DMS153 (cell line): ENCODE data around the gene JDP2.

ENCODE experiments used
- DNase-seq: peaks from one replicate; lab custom pipeline; 2025; lab: John Stamatoyannopoulos, UW

The JDP2 gene

GRCh38 chr14:75437201-75438143 lies 9.7 kb downstream of the JDP2 start:
- no peak for DNase-seq

DNA sequence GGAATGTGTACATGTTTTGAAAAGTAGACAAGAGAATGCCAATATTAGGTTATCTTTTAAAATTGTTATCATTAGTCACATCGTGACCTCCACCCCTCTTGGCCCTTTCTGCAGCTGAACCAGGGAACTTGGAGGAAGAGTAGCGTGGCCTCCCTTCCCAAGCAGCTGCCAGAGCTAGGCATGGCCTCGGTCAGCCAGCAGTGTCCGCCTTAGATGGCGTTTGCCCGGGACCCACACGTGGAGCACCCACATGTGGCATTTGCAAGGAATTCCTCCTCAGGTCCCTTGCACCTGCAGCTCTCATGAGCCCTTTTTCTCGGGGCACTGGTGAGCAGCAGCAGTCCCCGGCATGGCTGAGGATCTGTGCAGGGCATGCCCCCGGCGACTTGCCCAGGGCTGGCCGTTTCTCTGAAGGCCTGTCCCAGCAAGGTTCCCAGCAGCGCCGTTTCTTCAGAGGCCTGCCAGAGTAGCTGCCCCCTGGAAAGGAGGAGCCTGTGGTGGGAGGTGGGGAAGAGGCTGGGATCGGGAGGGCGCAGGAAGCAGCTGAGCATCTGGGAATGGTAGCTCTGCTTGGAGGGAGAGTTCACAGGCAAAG lies 10.8 kb downstream of the JDP2 start:
- no peak for DNase-seq

DNA sequence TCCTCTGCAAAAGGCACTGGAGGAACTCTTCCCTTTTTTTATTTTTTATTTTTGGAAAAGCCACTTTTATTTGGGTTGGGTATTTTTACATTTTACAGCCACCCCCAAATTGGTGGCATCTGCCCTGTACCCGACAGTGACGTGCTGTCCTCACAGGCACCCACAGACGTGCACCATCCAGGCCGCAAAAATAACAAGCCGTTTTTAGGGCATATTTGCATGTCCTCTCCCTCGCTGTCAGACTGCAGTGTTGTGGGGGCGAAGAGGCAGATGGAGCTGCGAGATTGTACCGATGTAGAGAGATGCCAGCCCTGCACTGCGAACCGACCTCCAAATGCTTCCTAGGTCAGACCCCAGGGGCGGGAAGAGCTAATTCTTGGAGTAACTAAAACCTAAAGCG lies 12.2 kb downstream of the JDP2 start:
- DNase-seq, result no peak

DNA sequence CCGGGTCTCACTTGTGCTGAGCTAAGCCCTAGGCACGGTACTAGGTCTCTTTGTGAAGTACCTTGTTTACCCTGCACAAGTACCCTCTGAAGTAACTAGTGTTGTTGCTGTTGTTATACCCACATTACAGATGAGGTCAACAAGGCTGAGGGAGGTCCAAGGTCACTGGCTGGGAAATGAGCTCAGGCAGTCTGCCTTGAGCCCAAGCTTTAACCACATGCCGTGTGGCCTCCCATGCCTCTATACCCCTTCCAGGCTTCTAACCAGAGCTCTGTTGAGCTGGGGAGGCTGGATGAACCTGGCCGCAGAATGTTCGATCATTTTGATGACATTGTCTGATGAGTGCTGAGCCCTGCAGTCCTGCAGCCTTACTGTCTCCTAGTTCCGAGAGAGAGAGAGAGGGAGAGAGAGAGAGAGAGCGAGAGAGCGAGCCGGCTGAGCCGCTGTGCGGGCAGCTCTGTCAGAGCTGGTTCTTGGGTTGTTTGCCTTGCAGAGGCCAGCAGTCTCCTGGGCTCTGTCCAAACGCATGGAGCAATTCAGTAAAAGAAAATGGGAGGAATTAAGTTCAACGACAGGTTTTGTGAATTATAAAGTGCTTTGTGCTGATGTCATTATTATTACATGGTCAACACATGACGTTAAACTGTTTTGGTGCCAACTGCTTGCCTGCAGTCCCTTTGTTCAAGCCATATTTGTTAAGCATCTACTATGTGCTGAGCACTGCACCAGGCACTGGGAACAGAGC lies 13.1 kb downstream of the JDP2 start:
- DNase-seq, result no peak

GRCh38 chr14:75441728-75442127 lies 13.9 kb downstream of the JDP2 start:
- no peak for DNase-seq

DNA sequence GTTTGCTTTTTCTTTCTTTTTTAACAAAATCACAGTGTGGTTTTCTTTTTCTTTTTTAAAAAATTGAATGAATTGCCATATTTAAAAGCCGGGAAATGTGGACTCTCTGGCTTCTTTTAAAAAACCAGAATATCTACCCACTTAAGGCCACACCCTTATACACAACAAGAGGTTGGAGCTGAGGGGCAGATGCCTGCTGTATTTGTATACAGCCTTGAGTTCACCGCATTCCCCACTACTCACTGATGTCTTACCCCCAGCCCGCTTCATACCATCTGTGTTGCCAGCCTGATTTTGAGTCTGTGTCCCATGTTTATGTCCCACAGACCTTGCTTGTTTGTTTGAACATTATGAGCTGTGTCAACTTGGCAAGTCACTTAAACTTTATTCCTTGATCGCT lies 14.3 kb downstream of the JDP2 start:
- no peak for DNase-seq

DNA sequence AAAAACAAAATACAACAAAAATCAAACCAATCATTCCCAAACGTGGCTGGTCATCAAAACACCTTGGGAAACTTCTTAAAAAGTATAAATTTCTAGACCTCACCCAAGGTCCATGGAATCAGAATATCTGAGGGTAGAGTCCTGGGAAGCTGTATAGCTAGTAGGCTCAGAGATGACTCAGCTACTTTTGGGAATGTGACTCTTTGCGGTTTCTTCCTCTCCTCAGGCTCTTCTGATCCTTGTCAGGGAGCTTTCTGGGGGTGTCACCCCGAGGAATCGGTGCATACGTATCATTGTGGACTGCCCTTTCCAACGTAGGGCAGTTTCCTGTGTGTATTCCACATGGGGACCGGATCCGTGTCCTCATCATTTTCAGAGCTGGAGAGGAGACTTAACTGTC lies 14.8 kb downstream of the JDP2 start:
- no peak for DNase-seq

DNA sequence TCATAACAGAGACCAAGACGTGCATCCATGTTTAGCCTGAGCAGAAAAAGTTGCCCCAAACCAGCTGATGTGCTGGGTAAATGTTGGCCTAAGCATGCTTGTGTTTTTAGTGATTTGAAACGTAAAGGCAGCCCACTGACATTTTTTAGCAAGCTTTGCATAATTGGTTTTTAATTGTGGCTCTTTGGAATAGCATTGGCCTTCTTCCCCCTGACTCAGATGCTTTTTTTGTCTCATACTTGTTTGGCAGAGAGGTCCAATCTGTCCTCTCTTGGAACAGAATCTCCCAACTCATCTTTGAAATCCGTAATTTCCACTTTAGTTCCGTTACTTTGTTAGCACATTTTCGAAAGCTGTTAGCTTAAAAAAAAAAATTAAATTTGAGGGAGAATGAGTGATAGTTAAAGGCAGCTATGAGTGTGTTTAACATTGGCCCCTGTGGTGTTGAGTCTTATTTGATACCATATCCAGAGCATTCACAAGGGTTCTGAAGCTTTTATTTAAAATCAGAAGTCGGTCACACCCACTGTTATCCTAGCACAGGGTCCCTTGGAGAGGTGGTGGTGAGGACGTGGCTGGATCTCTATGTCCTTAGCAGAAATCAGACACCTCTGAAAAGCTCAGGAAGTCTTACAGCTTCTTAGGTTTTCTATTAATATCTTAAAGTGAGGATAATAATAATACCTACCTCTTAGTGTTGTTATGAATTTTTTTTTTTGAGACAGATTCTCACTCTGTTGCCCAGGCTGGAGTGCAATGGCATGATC lies 15.6 kb downstream of the JDP2 start:
- DNase-seq, result no peak

DNA sequence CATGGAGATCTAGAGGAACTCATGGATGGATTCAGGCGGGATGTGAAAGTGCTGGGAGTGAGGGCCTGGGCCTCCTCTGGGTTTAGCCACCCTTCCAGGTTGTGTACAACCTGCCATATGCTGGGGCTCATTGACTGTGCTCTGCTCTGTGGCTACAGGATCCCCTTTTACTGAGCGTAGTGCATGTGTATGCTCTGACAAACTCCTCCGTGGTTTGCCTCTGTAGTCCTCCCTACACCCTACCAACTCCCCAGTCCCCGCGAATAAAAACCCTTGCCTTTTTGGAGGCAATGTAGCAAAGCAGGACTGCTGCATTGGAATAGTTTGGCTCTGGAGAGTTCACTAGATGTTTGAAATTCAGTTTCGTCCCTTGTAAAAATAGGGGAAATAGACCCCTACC lies 17.4 kb downstream of the JDP2 start:
- DNase-seq, result no peak

- no peak for DNase-seq
These were observed 18.1 kb downstream of the JDP2 start for GRCh38 chr14:75445963-75446362.

GRCh38 chr14:75446447-75446846 lies 18.6 kb downstream of the JDP2 start:
- no peak for DNase-seq

DNA sequence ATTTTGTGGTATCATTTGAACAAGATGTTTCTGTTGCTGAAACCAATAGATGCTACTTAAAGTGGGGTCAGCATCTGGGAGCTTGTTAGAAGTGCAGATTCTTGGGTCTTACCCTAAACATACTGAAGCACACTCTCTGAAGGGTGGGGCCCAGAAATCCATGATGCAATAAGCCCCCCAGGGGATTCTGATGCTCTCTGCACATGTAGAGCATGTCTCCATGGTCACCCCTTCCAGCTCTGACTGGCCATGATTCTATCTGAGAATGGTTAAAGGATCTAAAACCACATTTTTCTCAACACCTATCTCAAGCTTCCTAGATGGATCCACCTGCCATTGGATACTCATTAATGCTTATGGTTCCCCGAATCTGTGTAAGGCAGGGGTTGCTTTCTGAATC lies 20.4 kb downstream of the JDP2 start:
- DNase-seq, result no peak

- no peak for DNase-seq
These were observed 21.2 kb downstream of the JDP2 start for GRCh38 chr14:75449036-75449435.

- DNase-seq, result no peak
These were observed 21.9 kb downstream of the JDP2 start for GRCh38 chr14:75449696-75450095.

- peak; percentile 17 for DNase-seq
These were observed 22.8 kb downstream of the JDP2 start for GRCh38 chr14:75450381-75451276.

DNA sequence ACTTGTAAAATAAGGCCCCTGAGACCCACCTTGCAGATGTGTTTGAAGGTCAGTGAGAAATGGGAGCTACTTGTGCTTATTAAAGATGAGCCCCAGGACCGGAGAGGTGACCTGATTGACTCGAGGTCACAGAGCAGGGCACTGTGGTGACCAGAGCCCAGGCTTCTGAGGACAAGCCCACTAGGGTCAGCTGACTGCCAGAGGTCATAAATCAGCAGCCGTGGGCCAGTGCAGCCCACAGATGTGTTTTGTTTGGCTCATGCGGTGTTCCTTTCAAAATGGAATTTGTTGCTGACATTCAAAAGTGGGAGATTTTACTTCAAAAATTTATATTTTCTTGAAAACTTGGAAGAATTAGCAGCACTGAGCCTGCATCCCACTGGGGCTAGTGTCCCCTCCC lies 24.5 kb downstream of the JDP2 start:
- no peak for DNase-seq

DNA sequence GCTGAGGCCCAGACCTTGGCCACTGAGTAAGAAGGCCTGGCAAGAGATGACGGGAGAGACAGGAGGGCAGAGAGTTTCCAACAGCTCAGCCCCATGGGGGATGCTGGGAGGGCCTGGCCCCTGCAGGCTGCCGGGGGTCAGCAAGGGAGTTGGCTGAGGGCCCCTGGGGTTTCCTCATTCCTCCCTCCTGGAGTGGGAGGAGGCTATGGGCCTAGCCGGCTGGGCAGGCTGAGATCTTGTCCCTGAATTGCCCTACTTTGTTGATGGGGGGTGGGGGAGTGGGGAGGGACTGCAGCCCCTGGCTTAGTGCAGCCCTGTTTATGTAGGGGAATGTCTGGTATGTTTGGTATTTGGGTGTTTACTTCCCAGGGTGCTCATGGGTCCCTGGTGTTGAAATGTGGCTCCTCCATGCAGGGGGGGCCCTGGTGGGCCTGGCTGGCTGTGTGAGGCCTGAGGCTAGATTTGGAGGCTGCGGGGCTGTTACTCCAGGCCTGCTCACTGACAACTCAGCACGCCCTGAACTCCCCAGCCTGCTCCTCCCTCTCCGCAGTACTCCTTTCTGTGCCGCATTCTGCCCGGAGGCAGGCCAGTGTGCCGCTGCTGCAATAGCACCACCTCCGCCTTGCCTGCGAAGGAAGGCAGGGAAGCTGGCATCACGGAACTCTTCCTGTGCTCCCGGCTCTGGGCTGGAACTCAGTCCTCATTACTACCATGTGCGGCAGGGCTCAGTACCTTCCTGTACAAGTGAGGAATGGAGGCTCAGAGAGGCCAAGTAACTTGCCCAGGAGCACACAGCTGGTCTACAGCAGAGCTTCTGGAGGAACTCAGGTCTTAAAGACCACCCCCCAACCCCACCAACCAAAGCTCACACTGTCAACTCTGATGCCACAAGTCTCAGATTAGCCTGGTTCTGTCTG lies 25.3 kb downstream of the JDP2 start:
- no peak for DNase-seq

- no peak for DNase-seq
These were observed 26.1 kb downstream of the JDP2 start for GRCh38 chr14:75453817-75454434.

- no peak for DNase-seq
These were observed 27.2 kb downstream of the JDP2 start for GRCh38 chr14:75454963-75455546.
